ENCODE results near the gene SLC2A5. TPM values are rescaled to one million over a fixed set of nuclear protein-coding genes. Genes with fewer than 3 reads are reported as not detected.
"Not testable (repeated sequence)": the region's sequence is repeated elsewhere in the genome, so short reads cannot be mapped to it uniquely, and the experiment has no call there.

Gene SLC2A5
- total RNA-seq, 6 experiments from 2014 or later, result 0.10 to 0.83 (median 0.18) TPM; not detected in 1

DNA sequence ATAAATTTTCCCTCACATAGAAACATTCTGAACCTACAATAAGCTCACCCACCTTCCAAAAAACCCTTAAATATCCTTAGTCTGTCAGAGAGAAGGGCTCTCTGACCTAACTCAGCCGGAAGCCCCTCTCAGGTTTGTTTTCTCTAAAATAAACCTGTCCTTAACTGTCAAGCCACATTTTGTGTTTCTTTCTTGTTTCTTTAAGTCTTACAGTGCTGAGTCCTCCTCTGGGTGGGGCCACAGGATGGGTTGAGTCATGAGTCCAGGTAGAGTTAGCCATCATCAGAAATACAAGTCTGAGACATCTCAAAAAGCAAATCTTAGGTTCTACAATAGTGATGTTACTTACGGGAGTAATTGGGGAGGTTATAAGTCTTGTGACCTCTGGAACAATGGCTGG lies 26.4 kb upstream of the SLC2A5 start:
- Mint-ChIP-seq H3K27me3 (ENCODE audit: insufficient read depth) (peaks cover 5% of the 10 kb centered on the region), H3K4me3 (no peak overlapping the region), H3K4me1 (ENCODE audit: low read depth) (peaks cover 14% of the 10 kb centered on the region; the same call in 1 of the 2 replicates), H3K27ac (no peak overlapping the region), H3K36me3 (ENCODE audit: low read depth) (peaks cover 7% of the 10 kb centered on the region; the same call in 1 of the 2 replicates), H3K9me3 (peaks cover 8% of the 10 kb centered on the region; the same call in 1 of the 2 replicates)
- no peak for DNase-seq
- TF ChIP-seq CTCF (IDR thresholded peaks at IDR 0.05), result no peak

GRCh38 chr1:9093996-9094595 lies 24.7 kb upstream of the SLC2A5 start:
- H3K36me3 Mint-ChIP-seq (ENCODE audit: low read depth); H3K27ac Mint-ChIP-seq; DNase-seq; H3K4me3 Mint-ChIP-seq; H3K4me1 Mint-ChIP-seq (ENCODE audit: low read depth); H3K27me3 Mint-ChIP-seq (ENCODE audit: insufficient read depth); H3K9me3 Mint-ChIP-seq: not testable (repeated sequence)

DNA sequence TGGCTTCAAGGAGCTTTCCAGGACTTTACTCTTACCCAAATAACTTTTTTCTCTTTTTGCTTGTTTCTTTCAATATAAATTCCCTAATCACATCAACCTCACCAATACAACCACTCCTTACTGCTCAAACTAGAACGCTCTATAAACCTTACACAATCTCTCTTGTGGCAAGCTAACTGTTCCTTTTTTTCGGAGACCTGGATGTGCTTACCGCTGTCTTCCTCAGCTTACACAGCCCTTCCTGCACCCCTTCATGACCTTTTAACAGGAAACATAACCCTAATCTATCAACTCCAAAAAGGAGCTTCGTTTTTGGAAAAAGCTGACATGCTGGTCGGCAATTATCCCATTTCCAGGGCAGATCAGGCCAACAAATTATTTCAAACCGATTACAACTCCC lies 24.1 kb upstream of the SLC2A5 start:
- Mint-ChIP-seq H3K36me3 (ENCODE audit: low read depth) (peaks cover 12% of the 10 kb centered on the region; the same call in 1 of the 2 replicates), H3K27ac (no peak overlapping the region), H3K9me3 (peaks cover 8% of the 10 kb centered on the region; the same call in 1 of the 2 replicates), H3K27me3 (ENCODE audit: insufficient read depth) (peaks cover 3% of the 10 kb centered on the region), H3K4me1 (ENCODE audit: low read depth) (peaks cover 6% of the 10 kb centered on the region; the same call in 1 of the 2 replicates), H3K4me3 (no peak overlapping the region)
- no peak for TF ChIP-seq CTCF (IDR thresholded peaks at IDR 0.05)
- DNase-seq, result no peak

DNA sequence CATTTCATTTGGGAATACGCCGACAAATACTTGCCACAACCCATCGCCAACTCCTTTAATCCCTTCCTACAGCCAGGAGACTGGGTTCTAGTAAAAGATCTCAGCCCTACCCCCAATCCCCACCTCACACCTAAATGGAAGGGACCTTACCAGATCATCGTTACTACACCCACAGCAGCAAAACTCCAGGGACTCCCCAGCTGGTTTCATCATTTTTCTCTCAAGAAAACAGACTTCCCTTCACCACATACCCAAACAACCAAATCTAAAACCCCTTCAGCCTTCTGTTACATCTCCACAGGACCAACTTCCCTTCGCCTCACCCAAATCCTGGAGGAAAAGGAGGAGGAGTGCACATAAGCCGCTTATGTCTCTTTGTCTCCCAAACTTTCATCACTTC lies 23.7 kb upstream of the SLC2A5 start:
- DNase-seq, result no peak
- Mint-ChIP-seq H3K27ac (no peak overlapping the region), H3K4me3 (no peak overlapping the region), H3K9me3 (peaks cover 9% of the 10 kb centered on the region), H3K36me3 (ENCODE audit: low read depth) (peaks cover 12% of the 10 kb centered on the region; the same call in 1 of the 2 replicates), H3K4me1 (ENCODE audit: low read depth) (peaks cover 4% of the 10 kb centered on the region; the same call in 1 of the 2 replicates), H3K27me3 (ENCODE audit: insufficient read depth) (peaks cover 7% of the 10 kb centered on the region)
- no peak for TF ChIP-seq CTCF (IDR thresholded peaks at IDR 0.05)

DNA sequence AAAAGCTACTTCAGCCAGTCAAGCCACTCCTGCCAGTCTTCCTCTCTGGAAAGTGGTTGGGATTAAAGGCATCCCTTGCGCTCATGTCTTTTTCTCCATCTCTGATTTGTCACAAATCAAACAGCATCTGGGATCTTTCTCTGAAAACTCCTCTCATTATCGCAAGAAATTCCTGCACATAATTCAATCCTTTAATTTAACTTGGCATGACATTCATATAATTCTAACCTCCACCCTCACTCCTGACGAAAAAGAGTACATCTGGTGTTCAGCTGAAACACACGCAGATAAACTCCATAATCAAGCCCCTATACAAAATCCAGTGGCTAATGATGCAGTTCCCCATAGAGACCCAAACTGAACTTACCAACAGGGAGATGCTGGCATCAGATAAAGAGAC lies 19.4 kb upstream of the SLC2A5 start:
- H3K36me3 Mint-ChIP-seq (ENCODE audit: low read depth), result peaks cover 16% of the 10 kb centered on the region
- no peak for TF ChIP-seq CTCF (IDR thresholded peaks at IDR 0.05)
- no peak overlapping the region for H3K4me3 Mint-ChIP-seq
- DNase-seq, result no peak
- peaks cover 14% of the 10 kb centered on the region for H3K27me3 Mint-ChIP-seq (ENCODE audit: insufficient read depth)
- H3K9me3 Mint-ChIP-seq, result peaks cover 15% of the 10 kb centered on the region
- peaks cover 18% of the 10 kb centered on the region for H3K4me1 Mint-ChIP-seq (ENCODE audit: low read depth)
- no peak overlapping the region for H3K27ac Mint-ChIP-seq

DNA sequence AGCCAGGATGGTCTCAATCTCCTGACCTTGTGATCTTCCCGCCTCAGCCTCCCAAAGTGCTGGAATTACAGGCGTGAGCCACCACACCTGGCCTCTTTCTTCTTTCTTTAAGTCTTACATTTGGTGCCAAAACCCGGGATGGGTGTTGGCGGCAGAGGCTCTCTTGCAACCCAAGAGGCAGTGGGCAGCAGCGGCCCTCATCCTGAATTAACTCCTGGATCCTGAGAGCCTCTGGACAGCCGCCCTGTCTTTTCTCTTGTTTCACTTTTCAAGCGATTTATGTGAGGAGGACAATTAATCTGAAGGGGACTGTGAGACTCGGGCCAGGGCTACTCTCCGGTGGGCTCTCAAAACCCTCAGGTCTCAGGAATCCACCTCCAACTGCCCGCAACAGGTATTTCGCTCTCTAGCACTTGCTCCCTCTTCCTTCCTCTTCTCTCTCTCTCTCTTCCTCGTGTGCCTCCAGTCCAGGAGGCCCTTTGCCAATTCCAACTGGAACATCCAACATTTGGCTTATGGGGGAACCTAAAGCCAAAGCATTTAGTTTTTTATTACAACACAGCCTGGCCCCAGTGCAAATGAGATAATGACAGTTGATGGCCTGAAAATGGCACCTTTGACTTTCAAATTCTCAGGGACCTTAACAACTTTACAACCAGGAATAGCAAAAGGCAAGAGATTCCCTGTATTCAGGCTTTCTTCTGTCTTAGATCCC lies 18.1 kb upstream of the SLC2A5 start:
- Mint-ChIP-seq H3K36me3 (ENCODE audit: low read depth) (peaks cover 16% of the 10 kb centered on the region), H3K4me1 (ENCODE audit: low read depth) (peaks cover 18% of the 10 kb centered on the region), H3K4me3 (no peak overlapping the region), H3K9me3 (peaks cover 15% of the 10 kb centered on the region), H3K27me3 (ENCODE audit: insufficient read depth) (peaks cover 14% of the 10 kb centered on the region), H3K27ac (no peak overlapping the region)
- DNase-seq, result no peak
- no peak for TF ChIP-seq CTCF (IDR thresholded peaks at IDR 0.05)

Measured in HFFc6 (cell line).